ENCODE measurements around the gene PLA2G1B.

Gene PLA2G1B

DNA sequence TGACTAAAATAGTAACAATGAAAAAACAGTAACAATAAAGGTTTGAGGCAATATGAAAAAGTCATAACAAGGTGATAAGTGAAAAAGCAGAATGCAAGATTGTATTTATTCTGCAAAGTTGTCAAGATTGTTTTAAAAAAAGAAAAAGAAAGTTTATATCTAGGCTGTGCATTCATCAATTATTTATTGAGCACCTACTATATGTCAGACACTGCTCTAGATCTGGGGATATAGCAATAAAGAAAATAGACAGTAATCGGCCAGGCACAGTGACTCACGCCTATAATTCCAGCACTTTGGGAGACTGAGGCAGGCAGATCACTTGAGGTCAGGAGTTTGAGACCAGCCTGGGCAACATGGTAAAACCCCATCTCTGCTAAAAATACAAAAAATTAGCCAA lies 3.8 kb downstream of the PLA2G1B start:
- DNase-seq, result no peak

- DNase-seq, result no peak
Observed at GRCh38 chr12:120321382-120322202, 6.0 kb downstream of the PLA2G1B start.

GRCh38 chr12:120317224-120318105 lies 10.1 kb downstream of the PLA2G1B start:
- peak; percentile 99 for DNase-seq

DNA sequence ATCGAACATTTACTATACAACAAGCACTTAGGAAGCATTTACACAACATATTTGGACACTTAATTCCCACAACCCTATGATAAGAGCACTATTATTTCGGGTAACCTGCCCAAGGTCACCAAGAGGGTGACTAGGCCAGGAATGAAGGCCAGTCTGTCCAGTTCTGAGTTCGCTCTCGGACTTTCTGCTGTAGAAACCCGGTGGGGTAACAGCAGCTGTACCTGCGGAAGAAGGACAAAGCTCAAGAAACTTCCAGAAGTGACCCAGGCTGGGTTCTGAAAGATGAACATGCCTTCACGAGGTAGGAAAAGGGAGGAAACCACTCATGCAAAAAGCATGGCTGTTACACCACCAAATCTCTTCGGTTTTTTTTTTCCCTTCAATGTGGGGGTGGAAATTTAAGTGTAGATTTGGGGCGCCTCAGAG lies 10.8 kb downstream of the PLA2G1B start:
- no peak for DNase-seq

- no peak for DNase-seq
Observed at GRCh38 chr12:120314220-120314619, 13.4 kb downstream of the PLA2G1B start.

DNA sequence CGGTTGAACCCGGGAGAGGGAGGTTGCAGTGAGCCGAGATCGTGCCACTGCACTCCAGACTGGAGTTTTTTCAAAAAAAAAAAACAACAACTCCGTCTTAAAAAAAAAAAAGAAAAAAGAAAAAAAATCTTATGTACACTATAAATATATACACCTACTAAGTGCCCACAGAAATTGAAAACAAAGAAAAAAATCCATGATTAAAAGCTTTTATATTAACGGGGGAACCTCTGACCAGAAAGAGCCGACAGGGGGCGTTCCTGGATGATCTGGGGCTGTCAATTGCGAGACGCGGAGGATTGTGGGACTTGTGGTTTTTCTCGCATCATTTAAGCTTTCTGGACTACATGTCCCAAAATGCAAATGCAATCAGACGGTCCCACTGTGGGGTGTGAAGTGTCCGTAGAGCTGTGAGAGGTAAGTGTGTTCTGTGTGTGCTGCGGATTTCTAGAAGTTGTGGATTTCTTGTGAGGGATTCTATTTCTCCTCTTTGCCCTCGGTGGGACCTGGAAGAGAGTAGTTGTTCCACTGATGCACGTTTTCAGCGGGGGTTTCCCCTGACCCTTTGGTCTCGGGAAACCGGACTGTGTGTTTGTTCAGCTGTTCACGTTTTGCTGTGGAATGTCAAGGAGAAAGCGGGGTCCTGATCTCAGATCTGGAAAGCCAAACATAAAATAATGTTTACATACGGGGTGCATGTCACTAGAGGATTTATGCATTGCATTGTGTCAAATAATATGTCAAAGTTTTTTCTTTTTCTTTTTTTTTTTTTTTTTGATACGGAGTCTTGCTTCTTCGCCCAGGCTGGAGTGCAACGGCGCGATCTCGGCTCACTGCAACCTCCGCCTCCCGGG lies 25.4 kb downstream of the PLA2G1B start, which contains the start of gene SIRT4:
Gene SIRT4, plus strand, starts transcription at position 360 of the 854 bp plus-strand sequence. CDS start 1,241 bp downstream, outside the sequence.
- peak; percentile 84 for DNase-seq

- DNase-seq, result peak; percentile 94
Observed at GRCh38 chr12:120292661-120293531, 34.7 kb downstream of the PLA2G1B start, which contains the start of gene RNU4-1. RNU4-1 (minus strand) TSS chr12:120293237.

DNA sequence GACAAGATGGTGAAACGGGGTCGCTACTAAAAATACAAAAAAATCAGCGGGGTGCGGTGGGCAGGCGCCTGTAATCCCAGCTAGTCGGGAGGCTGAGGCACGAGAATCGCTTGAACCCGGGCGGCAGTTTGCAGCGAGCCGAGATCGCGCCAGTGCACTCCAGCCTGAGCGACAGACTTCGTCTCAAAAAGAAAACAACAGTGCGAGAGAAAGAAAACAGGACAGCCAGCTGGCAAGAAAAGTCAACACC lies 35.2 kb downstream of the PLA2G1B start:
- DNase-seq, result no peak

DNA sequence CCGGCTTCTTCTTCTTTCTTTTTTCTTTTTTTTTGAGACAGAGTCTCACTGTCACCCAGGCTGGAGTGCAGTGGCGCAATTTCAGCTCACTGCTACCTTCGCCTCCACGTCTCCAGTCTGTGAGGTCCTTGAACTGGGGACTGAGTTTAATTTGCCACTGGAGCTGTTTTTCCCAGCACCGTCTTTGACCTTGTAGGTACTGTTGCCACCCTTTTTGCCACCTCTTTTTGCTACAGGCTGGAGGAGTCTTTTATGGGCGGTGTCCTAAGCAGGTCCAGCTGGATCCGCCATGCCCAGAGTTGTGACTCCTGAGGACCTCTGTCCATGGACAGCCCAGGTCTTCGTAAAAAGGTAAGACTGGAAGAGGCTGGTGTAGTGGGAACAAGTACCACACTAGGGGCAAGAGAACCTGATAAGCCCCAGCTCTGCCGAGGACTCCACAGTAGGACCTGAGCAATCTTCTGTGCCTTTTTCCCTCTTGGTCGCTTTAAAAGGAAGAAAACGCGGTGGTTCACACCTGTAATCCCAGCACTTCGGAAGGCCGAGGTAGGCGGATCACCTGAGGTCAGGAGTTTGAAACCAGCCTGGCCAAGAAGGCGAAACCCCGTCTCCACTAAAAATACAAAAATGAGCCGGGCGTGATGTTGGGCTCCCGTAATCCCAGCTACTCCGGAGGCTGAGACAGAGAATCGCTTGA lies 36.8 kb downstream of the PLA2G1B start:
- no peak for DNase-seq

DNA sequence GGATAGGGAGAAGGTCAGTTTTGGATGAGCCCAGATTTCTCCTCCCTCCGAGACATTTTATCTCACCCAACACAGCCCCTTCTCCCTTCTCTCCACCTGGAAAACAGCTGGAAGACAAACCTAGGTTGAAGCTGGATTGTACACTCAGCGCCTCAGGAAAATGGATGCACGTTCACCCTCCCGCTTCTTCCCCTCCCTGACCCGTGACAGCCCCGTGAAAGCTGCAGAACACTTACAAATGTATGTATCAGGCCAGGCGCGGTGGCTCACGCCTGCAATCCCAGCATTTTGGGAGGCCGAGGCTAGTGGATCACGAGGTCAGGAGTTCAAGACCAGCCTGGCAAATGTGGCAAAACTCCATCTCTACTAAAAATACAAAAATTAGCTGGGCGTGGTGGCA lies 40.1 kb downstream of the PLA2G1B start:
- DNase-seq, result no peak

DNA sequence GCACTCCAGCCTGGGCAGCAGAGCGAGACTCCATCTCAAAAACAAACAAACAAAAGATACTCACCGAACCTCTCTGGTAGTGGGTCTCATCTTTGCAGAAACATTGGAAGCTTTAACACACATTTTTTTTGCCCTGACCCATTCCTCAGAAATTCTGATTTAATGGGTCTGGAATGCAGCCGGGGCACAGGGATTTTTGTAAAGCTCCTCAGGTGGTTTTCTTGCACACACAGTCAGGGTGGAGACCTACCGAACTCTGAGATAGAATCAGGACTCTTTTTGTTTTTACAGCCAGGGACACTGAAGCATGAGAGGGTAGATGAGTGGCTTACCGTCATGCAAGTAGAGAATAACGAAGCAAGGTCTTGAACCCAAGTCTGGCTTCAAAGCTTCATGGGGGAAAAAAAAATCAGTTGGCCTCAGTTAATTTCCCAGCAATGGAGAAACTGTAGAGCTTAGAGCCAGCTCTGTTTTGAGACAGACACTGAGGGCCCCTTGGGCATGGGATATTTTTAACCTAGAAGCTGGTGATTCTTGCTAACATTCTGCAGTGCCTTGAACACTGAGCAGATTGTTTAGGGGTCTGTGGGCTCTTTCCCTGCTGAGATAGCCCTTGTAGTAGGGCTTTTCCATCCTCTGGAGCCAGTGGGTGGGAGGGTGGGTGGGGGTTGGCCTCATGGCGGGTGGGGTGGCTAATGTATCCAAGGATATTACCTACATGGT lies 40.6 kb downstream of the PLA2G1B start:
- DNase-seq, result no peak

- no peak for DNase-seq
Observed at GRCh38 chr12:120284381-120284780, 43.2 kb downstream of the PLA2G1B start.

- no peak for DNase-seq
Observed at GRCh38 chr12:120283318-120283717, 44.3 kb downstream of the PLA2G1B start.

- no peak for DNase-seq
Observed at GRCh38 chr12:120278137-120279069, 49.2 kb downstream of the PLA2G1B start.

DNA sequence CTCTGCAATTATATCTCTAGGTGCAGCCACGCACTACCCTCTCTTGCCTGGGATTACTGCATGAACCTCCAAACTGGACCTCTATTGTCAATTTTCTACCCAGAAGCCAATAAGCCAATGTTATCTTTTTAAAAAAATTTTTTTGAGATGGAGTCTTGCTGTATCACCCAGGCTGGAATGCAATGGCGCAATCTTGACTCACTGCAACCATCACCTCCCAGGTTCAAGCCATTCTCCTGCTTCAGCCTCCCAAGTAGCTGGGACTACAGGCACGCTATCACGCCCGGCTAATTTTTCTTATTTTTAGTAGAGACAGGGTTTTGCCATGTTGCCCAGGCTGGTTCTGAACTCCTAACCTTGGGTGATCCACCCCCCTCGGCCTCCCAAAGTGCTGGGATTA lies 50.8 kb downstream of the PLA2G1B start:
- DNase-seq, result no peak
